Measurements from ENCODE around the gene SLC25A14. TPM values are rescaled to one million over a fixed set of nuclear protein-coding genes. Genes with fewer than 3 reads are reported as not detected.

The SLC25A14 gene
- total and polyA plus RNA-seq, 2 of the 8 experiments (the other 6 are each of a cell fraction or from before 2014, with no cell fraction given) = 9.3 to 14.2 TPM

DNA sequence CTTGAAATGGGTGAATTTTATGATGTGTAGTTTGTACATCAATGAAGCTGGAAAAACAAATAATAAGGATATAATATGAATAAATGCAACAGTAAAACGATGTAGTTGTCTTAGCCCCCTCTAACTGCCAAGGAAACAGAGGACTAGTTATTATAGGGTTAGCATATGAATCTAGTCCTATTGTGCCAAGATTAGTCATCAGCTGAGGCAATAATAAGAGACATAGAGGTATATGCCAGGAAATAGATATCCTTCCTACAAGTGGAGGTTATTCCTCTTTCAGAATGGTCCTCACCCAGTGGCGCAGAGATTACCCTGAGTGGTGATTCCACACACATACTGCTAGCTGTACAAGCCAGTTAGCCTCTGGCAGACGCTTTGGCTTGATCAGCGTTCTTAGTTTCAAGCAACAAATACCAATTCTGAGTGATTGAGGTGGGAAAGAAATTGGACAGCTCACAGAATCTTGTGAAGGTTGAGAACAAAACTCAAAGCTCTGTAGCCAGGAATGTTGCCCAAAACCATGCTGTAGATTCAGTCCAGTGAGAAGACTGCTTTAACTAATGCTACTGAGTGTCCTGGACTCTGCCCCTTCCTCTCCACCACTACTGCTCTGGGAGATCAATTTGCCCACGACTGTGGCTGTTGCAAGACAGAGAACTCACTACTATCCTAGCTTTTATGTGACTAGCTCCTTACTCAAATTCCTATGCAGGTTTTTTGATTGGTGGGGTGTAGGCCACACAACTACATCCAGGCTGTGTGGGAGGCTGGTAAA, 44.0 kb upstream of the SLC25A14 start (continued):
- TF ChIP-seq, protein P1, sequence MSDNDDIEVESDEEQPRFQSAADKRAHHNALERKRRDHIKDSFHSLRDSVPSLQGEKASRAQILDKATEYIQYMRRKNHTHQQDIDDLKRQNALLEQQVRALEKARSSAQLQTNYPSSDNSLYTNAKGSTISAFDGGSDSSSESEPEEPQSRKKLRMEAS (IDR thresholded peaks at IDR 0.05) = no peak
- TF ChIP-seq GABPA (IDR thresholded peaks at IDR 0.05; ENCODE audit: borderline replicate concordance, insufficient read depth, low read length) = no peak
- TF ChIP-seq KDM5A (IDR thresholded peaks at IDR 0.05; ENCODE audit: low read length) = no peak
